HG03175 (cell line): ENCODE results near the gene ZNF341.

Source experiments
- ATAC-seq: cut with Tn5 transposase; IDR thresholded peaks from one replicate; pipeline ENCODE4 v1.9.1; 2021; ENCODE audit warnings: mild to moderate bottlenecking, moderate library complexity; ENCODE audit not compliant: unreplicated experiment

ZNF341 gene

GRCh38 chr20:33839591-33839990 lies 107.8 kb downstream of the ZNF341 start:
- ATAC-seq, result no peak

GRCh38 chr20:33840160-33840559 lies 108.4 kb downstream of the ZNF341 start:
- ATAC-seq, result no peak

GRCh38 chr20:33840759-33841435 lies 109.1 kb downstream of the ZNF341 start:
- no peak for ATAC-seq

GRCh38 chr20:33841436-33841799 lies 109.6 kb downstream of the ZNF341 start:
- no peak for ATAC-seq
